IPS-18a (cell line): ENCODE data around the gene PPL.

Experiments used
- H3K27ac ChIP-seq: one replicate; pipeline ENCODE4 v1.5.1; 2013; ENCODE audit warnings: low read length
- H3K27me3 ChIP-seq: one replicate; pipeline ENCODE4 v1.6.1; 2013; ENCODE audit warnings: mild to moderate bottlenecking, low read length; ENCODE audit not compliant: control insufficient read depth, insufficient read depth
- H3K36me3 ChIP-seq: one replicate; pipeline ENCODE4 v1.6.1; 2013; ENCODE audit warnings: low read depth, low read length; ENCODE audit not compliant: control insufficient read depth
- H3K4me1 ChIP-seq: one replicate; pipeline ENCODE4 v1.6.1; 2013; ENCODE audit warnings: low read depth, low read length; ENCODE audit not compliant: control insufficient read depth
- H3K4me3 ChIP-seq: one replicate; pipeline ENCODE4 v1.5.1; 2013; ENCODE audit warnings: low read length
- H3K9ac ChIP-seq: one replicate; pipeline ENCODE4 v1.6.1; 2013; ENCODE audit warnings: mild to moderate bottlenecking, low read length, moderate library complexity
- H3K9me3 ChIP-seq: one replicate; pipeline ENCODE4 v1.6.1; 2013; ENCODE audit warnings: low read depth, low read length; ENCODE audit not compliant: control insufficient read depth

Gene PPL

GRCh38 chr16:4877380-4877685, 59.6 kb downstream of the PPL start:
- Histone ChIP-seq H3K4me1 (no peaks in the 10 kb centered on the region), H3K27me3 (no peaks in the 10 kb centered on the region), H3K9me3 (no peaks in the 10 kb centered on the region), H3K36me3 (peaks cover 82% of the 10 kb centered on the region), H3K9ac (no peak overlapping the region), H3K4me3 (no peak overlapping the region), H3K27ac (no peak overlapping the region)

- H3K27ac ChIP-seq: no peak overlapping the region
- no peak overlapping the region for H3K4me3 ChIP-seq
- no peak overlapping the region for H3K9ac ChIP-seq
- no peaks in the 10 kb centered on the region for H3K4me1 ChIP-seq
- H3K36me3 ChIP-seq: peaks cover 84% of the 10 kb centered on the region
- H3K27me3 ChIP-seq: no peaks in the 10 kb centered on the region
- no peaks in the 10 kb centered on the region for H3K9me3 ChIP-seq
Measured at GRCh38 chr16:4876646-4877379, 60.1 kb downstream of the PPL start.

- H3K4me3 ChIP-seq: no peak overlapping the region
- no peaks in the 10 kb centered on the region for H3K27me3 ChIP-seq
- peaks cover 77% of the 10 kb centered on the region for H3K36me3 ChIP-seq
- no peaks in the 10 kb centered on the region for H3K9me3 ChIP-seq
- no peak overlapping the region for H3K27ac ChIP-seq
- H3K4me1 ChIP-seq: no peaks in the 10 kb centered on the region
- no peak overlapping the region for H3K9ac ChIP-seq
Measured at GRCh38 chr16:4874666-4875065, 62.3 kb downstream of the PPL start.

- H3K4me1 ChIP-seq: no peaks in the 10 kb centered on the region
- peaks cover 66% of the 10 kb centered on the region for H3K36me3 ChIP-seq
- H3K4me3 ChIP-seq: no peak overlapping the region
- no peak overlapping the region for H3K9ac ChIP-seq
- no peaks in the 10 kb centered on the region for H3K9me3 ChIP-seq
- H3K27ac ChIP-seq: no peak overlapping the region
- no peaks in the 10 kb centered on the region for H3K27me3 ChIP-seq
Measured at GRCh38 chr16:4873091-4873490, 63.9 kb downstream of the PPL start.

- no peaks in the 10 kb centered on the region for H3K9me3 ChIP-seq
- no peak overlapping the region for H3K4me3 ChIP-seq
- H3K36me3 ChIP-seq: peaks cover 55% of the 10 kb centered on the region
- H3K9ac ChIP-seq: no peak overlapping the region
- no peaks in the 10 kb centered on the region for H3K27me3 ChIP-seq
- no peaks in the 10 kb centered on the region for H3K4me1 ChIP-seq
- no peak overlapping the region for H3K27ac ChIP-seq
Measured at GRCh38 chr16:4871071-4871470, 65.9 kb downstream of the PPL start.

GRCh38 chr16:4870138-4870671, 66.7 kb downstream of the PPL start:
- Histone ChIP-seq H3K4me1 (no peaks in the 10 kb centered on the region), H3K27me3 (no peaks in the 10 kb centered on the region), H3K27ac (no peak overlapping the region), H3K36me3 (peaks cover 50% of the 10 kb centered on the region), H3K9me3 (no peaks in the 10 kb centered on the region), H3K4me3 (no peak overlapping the region), H3K9ac (no peak overlapping the region)

GRCh38 chr16:4869147-4869805, 67.7 kb downstream of the PPL start:
- Histone ChIP-seq H3K27me3 (no peaks in the 10 kb centered on the region), H3K9ac (no peak overlapping the region), H3K4me1 (no peaks in the 10 kb centered on the region), H3K4me3 (no peak overlapping the region), H3K36me3 (peaks cover 46% of the 10 kb centered on the region), H3K9me3 (no peaks in the 10 kb centered on the region), H3K27ac (no peak overlapping the region)

GRCh38 chr16:4868535-4868934, 68.4 kb downstream of the PPL start:
- H3K27me3 ChIP-seq: no peaks in the 10 kb centered on the region
- no peak overlapping the region for H3K4me3 ChIP-seq
- H3K4me1 ChIP-seq: no peaks in the 10 kb centered on the region
- H3K36me3 ChIP-seq: peaks cover 40% of the 10 kb centered on the region
- no peaks in the 10 kb centered on the region for H3K9me3 ChIP-seq
- H3K9ac ChIP-seq: no peak overlapping the region
- no peak overlapping the region for H3K27ac ChIP-seq

GRCh38 chr16:4868026-4868425, 68.9 kb downstream of the PPL start:
- H3K4me3 ChIP-seq: no peak overlapping the region
- no peaks in the 10 kb centered on the region for H3K9me3 ChIP-seq
- H3K36me3 ChIP-seq: peaks cover 35% of the 10 kb centered on the region
- no peak overlapping the region for H3K27ac ChIP-seq
- H3K4me1 ChIP-seq: no peaks in the 10 kb centered on the region
- H3K27me3 ChIP-seq: no peaks in the 10 kb centered on the region
- no peak overlapping the region for H3K9ac ChIP-seq

GRCh38 chr16:4866586-4866985, 70.4 kb downstream of the PPL start:
- peaks cover 33% of the 10 kb centered on the region for H3K36me3 ChIP-seq
- no peak overlapping the region for H3K9ac ChIP-seq
- H3K9me3 ChIP-seq: no peaks in the 10 kb centered on the region
- no peak overlapping the region for H3K27ac ChIP-seq
- no peaks in the 10 kb centered on the region for H3K4me1 ChIP-seq
- H3K4me3 ChIP-seq: no peak overlapping the region
- no peaks in the 10 kb centered on the region for H3K27me3 ChIP-seq

GRCh38 chr16:4865231-4865860, 71.6 kb downstream of the PPL start:
- Histone ChIP-seq H3K4me1 (no peaks in the 10 kb centered on the region), H3K9ac (no peak overlapping the region), H3K36me3 (peaks cover 39% of the 10 kb centered on the region), H3K27me3 (no peaks in the 10 kb centered on the region), H3K4me3 (no peak overlapping the region), H3K9me3 (no peaks in the 10 kb centered on the region), H3K27ac (no peak overlapping the region)
